Ovary (tissue), 3 donors: ENCODE measurements around the gene TTC6.

ENCODE experiments used
- POLR2A ChIP-seq: fragments of 450-650 bp; IDR thresholded peaks from one replicate; pipeline ENCODE4 v1.6.1; 2017; ENCODE audit warnings: antibody characterized with exemption, mild to moderate bottlenecking, moderate library complexity
- TF ChIP-seq, protein P1 (sequence below), 3 donors: fragments of 450-650 bp in 2 of 3; fragments of 200-600 bp in 1 of 3; IDR thresholded peaks; one replicate each; pipeline versions ENCODE4 v1.5.1 to v1.8.0; 2016 to 2022; ENCODE audit warnings: antibody characterized with exemption in 3 of 3, mild to moderate bottlenecking in 1 of 3
- donor health status: DM: no; HTN: no; CAD: no.

DNA sequence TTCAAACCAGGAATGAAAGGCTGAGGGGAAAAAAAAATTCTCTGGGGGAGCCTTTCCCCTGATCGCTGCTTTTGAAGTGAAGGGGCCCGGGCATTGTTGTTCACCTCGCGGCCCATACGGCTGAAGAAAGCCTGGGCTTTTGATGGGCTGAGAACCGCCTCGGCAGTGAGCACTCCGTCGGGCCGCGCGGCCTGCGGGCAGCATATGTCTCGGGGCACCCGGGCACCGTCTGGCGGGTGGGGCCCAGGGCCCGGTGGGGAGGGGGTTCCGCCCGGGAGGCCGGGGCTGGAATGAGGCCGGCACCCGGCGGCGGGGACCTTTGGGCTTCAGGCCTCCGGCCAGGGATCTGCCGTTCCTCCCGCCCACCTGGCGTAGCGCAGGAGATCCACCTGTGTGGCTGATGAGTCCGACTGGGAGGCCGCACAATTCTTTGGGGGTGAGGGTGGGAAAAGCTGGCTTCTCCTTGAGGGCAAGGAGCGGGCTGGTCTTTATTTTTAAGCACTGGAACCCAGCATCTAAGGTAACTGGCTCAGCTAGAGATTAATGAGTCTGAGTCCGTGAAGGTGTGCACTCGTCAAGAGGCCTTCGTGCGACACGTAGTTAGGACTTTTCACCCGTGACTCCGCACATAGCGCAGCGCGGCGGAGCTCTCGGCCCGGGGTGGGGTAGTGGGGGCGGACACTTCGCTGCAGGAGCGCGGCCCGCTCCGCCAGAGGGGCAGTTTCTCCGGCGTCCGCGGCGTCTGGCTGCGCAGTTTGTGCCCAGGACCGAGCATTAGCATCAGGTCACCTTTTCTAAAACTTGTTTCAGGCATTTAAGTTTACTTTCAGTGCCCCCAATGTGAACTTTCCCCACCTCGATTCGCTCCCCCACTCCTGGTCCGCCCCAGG is 11.0 kb upstream of the TTC6 start:
- TF ChIP-seq, protein P1, sequence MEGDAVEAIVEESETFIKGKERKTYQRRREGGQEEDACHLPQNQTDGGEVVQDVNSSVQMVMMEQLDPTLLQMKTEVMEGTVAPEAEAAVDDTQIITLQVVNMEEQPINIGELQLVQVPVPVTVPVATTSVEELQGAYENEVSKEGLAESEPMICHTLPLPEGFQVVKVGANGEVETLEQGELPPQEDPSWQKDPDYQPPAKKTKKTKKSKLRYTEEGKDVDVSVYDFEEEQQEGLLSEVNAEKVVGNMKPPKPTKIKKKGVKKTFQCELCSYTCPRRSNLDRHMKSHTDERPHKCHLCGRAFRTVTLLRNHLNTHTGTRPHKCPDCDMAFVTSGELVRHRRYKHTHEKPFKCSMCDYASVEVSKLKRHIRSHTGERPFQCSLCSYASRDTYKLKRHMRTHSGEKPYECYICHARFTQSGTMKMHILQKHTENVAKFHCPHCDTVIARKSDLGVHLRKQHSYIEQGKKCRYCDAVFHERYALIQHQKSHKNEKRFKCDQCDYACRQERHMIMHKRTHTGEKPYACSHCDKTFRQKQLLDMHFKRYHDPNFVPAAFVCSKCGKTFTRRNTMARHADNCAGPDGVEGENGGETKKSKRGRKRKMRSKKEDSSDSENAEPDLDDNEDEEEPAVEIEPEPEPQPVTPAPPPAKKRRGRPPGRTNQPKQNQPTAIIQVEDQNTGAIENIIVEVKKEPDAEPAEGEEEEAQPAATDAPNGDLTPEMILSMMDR (IDR thresholded peaks at IDR 0.05) = no peak
- TF ChIP-seq POLR2A = no peak
